NCI-H146 (cell line): ENCODE data around the gene FLT3.
"Not testable (repeated sequence)": the region's sequence is repeated elsewhere in the genome, so short reads cannot be mapped to it uniquely, and the experiment has no call there.

Experiments
- DNase-seq: peaks from one replicate; lab custom pipeline; 2025; lab: John Stamatoyannopoulos, UW

The FLT3 gene

GRCh38 chr13:28100150-28101121 is at the start of gene FLT3:
Gene FLT3 (minus strand): TSS chr13:28100576. CDS start chr13:28100510, 66 bp downstream.
- peak; percentile 49 for DNase-seq

DNA sequence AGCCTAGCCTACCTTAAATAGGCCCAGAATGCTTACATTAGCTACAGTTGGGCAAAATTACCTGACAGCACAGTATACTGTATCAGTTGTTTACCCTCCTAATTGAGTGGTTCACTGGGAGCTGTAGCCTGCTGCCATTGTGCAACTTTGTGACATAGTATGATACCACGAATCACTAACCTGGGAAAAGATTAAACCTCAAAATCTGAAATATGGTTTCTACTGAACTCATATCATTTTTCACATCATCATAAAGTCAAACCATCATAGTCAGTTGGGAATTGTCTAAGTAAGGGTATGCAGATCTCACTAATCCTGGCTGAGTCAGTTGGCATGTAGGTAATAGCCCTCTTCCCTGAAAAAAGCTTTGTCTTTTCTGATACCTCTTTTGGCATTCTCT is 47.1 kb upstream of the FLT3 start:
- no peak for DNase-seq

DNA sequence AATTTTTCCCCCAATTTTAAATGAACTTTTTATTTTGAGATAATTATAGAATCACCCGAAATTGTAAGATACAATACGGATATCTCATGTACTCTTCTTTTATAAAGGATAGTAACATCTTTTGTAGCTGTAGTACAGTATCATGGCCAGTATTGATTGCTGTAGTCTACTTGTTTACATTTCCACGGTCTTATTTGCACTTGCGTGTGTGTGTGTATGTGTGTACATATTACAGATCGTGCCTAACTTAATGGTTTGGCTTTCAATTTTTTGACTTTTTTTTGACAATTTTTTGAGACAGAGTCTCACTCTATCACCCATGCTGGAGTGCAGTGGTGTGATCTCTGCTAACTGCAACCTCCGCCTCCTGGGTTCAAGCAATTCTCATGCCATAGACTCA is 44.7 kb upstream of the FLT3 start:
- DNase-seq: peak; percentile 14

- not testable (repeated sequence) for DNase-seq
These were observed 41.2 kb upstream of the FLT3 start for GRCh38 chr13:28141542-28141941.

GRCh38 chr13:28140433-28141125 is 40.2 kb upstream of the FLT3 start:
- DNase-seq: no peak

GRCh38 chr13:28138756-28139470 is 38.5 kb upstream of the FLT3 start:
- DNase-seq: peak; percentile 76

- DNase-seq: peak; percentile 88
These were observed 37.8 kb upstream of the FLT3 start, which contains the start of gene PAN3 for GRCh38 chr13:28138012-28138755. Gene PAN3 (plus strand): TSS chr13:28138545. CDS start chr13:28138658, 113 bp downstream.

DNA sequence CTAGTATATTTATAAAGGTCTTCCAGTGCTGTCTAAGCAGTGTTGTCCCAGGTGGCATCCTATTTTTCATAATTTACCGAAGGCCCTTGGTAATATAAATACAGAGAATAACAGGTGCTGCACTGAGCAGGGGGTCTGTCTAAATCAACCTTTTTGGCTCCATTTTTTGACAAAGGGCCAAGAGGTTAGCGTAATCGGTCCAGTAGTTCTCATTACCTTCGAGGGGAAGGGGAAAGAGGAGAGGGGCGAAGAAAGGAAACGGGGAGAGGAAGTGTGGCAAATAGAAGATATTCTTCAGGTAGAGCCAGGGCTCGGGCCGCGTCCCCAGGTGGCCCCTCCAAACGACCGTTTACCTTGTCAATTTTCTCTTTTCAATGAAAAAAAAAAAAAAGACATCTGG is 37.2 kb upstream of the FLT3 start:
- DNase-seq: peak; percentile 71

GRCh38 chr13:28136916-28137315 is 36.5 kb upstream of the FLT3 start:
- DNase-seq: no peak

DNA sequence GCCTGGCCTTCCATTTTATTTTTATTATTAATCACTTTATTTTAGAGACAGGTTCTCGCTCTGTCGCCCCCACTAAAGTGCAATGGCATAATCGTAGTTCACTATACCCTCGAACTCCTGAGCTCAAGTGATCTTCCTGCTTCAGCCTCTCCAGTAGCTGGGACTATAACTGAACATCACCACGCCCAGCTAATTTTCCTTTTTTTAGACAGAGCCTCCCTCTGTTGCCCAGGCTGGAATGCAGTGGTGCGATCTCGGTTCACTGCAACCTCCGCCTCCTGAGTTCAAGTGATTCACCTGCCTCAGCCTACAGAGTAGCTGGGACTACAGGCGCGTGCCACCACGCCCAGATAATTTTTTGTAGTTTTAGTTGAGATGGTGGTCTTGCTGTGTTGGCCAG is 31.3 kb upstream of the FLT3 start:
- DNase-seq: no peak

DNA sequence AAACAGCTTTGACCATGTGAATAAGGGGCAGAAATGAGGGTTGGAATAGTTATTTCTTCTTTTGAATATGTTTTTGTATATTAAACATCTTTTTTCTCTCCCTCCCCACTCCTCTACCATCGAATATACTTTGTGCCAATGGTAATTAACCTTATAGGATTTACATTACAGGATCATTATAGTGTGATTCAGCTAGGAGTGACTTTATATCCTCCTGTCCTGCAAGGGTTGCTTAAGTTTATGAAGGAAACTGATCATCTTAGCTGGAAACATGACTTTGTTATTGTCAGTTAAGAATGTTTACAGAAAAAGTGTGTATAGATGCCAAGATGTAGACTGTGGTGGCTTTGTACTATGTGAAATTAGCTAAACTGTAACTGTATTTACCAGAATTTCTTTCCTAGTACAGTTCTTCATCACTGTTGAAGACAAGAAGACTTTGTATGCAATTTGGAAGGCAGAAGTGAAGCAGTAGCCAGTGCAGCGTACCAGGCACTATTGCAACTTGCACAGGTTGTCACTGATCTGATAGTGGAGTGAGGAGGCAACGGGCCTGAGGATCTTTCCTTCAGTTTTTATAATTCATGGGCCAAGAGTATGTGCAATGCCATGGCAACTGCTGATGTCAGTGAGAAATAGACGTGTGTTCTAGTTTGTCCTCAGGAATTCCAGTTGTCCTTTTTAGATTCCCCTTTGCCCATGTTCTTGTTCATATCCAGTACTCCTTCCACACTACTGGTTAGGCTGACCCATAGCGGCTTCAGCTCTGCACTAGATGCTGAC is 29.7 kb upstream of the FLT3 start:
- DNase-seq: no peak

- DNase-seq: no peak
These were observed 28.6 kb upstream of the FLT3 start for GRCh38 chr13:28128926-28129325.

- no peak for DNase-seq
These were observed 27.7 kb upstream of the FLT3 start for GRCh38 chr13:28128030-28128429.

GRCh38 chr13:28121224-28121623 is 20.8 kb upstream of the FLT3 start:
- DNase-seq: no peak

GRCh38 chr13:28120317-28120716 is 19.9 kb upstream of the FLT3 start:
- DNase-seq: no peak

GRCh38 chr13:28117689-28118377 is 17.5 kb upstream of the FLT3 start:
- no peak for DNase-seq

DNA sequence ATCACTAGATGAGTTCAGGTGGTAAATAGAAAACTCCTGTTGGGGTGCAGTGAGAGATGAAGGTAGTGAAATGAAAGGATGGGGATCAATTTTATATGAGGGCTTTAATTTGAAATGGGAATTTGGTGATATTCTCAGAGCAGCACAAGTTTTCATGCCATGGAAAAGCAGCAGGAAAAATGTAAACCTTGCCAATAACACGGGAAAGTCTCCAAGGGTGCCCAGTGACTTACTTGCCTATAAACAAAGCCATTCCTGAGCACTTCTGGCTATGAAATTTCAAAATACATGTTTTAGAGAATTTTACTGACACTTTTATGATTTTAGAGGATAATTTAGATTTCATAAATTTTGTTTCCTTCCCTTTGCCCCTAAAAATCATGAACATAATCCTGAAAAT is 16.4 kb upstream of the FLT3 start:
- DNase-seq: no peak

DNA sequence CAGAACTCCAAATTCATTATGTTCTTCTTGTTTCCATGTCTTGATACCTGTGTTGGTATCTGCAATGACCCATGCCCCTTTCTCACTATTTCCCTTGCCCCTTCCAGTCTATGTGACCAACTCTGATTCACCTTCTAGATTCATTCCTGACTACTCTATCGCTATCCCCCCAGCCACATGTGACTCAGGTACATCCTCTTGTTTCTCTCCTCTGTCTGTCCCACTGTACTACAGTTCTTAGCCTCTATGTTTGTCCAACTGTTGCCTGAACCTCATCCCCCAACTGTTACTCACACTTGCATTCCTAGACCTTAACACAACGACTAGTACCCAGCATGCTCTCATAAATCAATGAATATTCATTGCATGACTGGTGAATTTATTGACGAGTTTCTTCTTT is 10.0 kb upstream of the FLT3 start:
- no peak for DNase-seq

- DNase-seq: no peak
These were observed 6.6 kb upstream of the FLT3 start for GRCh38 chr13:28106976-28107375.

DNA sequence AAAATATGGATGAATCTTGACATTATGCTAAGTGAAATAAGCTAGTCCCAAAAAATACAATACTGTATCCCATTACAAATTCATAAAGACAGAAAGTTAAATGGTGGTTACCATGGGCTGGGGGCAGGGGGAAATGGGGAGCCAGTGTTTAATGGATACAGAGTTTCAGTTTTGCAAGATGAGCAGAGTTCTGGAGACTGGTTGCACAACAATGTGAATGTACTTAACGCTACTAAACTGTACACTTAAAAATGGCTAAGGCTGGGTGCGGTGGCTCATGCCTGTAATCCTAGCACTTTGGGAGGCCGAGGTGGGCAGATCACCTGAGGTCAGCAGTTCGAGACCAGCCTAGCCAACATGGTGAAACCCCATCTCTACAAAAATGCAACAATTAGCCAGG is 1.5 kb upstream of the FLT3 start:
- not testable (repeated sequence) for DNase-seq
